A673 (cell line): ENCODE data around the gene ZMYND11. TPM values are rescaled to one million over a fixed set of nuclear protein-coding genes. Genes with fewer than 3 reads are reported as not detected.

Experiments
- BruUV-seq: library from RNA; stranded (reverse); fragments of 400-500 nt; replicated peaks from 2 replicates; lab custom pipeline; 2021; lab: Mats Ljungman, UMichigan
- CTCF ChIA-PET: fragments of 300-600 bp; sonication (Branson Sonifier 250); formaldehyde crosslinking; loops from one replicate; lab custom pipeline; 2022; ENCODE audit warnings: antibody characterized with exemption; lab: Charles Lee
- POLR2A ChIA-PET: fragments of 300-600 bp; sonication (Branson Sonifier 250); formaldehyde crosslinking; loops from one replicate; lab custom pipeline; 2022; ENCODE audit warnings: antibody characterized with exemption; ENCODE audit not compliant: low non-redundant PET; lab: Charles Lee
- DNase-seq: peaks from one replicate; pipeline ENCODE4 v3.0.0-alpha.2; 2015; ENCODE audit warnings: low spot score
- H3K27ac ChIP-seq: fragments of 200-600 bp; sonication (generic); 2 replicates; pipeline ENCODE4 v1.5.1; 2016; ENCODE audit warnings: mixed run types, low read depth, mild to moderate bottlenecking, mixed read lengths, antibody characterized with exemption, low read length; ENCODE audit not compliant: poor library complexity, severe bottlenecking
- H3K27me3 ChIP-seq: fragments of 200-600 bp; sonication (generic); replicated peaks from 2 replicates; pipeline ENCODE4 v1.6.1; 2017; ENCODE audit warnings: mixed run types, low read depth, mild to moderate bottlenecking, mixed read lengths, antibody characterized with exemption, low read length; ENCODE audit not compliant: insufficient read depth, poor library complexity
- H3K36me3 ChIP-seq: fragments of 200-600 bp; sonication (generic); 2 replicates; pipeline ENCODE4 v1.6.1; 2016; ENCODE audit warnings: mixed run types, mild to moderate bottlenecking, mixed read lengths, antibody characterized with exemption, low read length; ENCODE audit not compliant: insufficient read depth, poor library complexity, severe bottlenecking
- H3K4me1 ChIP-seq: fragments of 200-600 bp; sonication (generic); 2 replicates; pipeline ENCODE4 v1.6.1; 2017; ENCODE audit warnings: mixed run types, mild to moderate bottlenecking, mixed read lengths, antibody characterized with exemption, low read length; ENCODE audit not compliant: insufficient read depth, poor library complexity, severe bottlenecking
- H3K4me3 ChIP-seq: fragments of 200-600 bp; sonication (generic); 2 replicates; pipeline ENCODE4 v1.5.1; 2016; ENCODE audit warnings: low read depth, mixed run types, mild to moderate bottlenecking, mixed read lengths, low read length; ENCODE audit not compliant: poor library complexity, severe bottlenecking
- H3K9me3 ChIP-seq: fragments of 200-600 bp; sonication (generic); 2 replicates; pipeline ENCODE4 v1.6.1; 2016; ENCODE audit warnings: mixed run types, low read depth, mild to moderate bottlenecking, mixed read lengths, antibody characterized with exemption, low read length; ENCODE audit not compliant: poor library complexity, severe bottlenecking
- CTCF ChIP-seq: fragments of 300-800, 200-600 bp; sonication (generic); conservative IDR thresholded peaks from 2 replicates; pipeline ENCODE4 v1.5.1; 2017; ENCODE audit warnings: low read depth, mild to moderate bottlenecking, antibody characterized with exemption, low read length, moderate library complexity, mixed read lengths
- EZH2 ChIP-seq: fragments of 200-600 bp; sonication (generic); IDR thresholded peaks from 2 replicates; pipeline ENCODE4 v1.6.1; 2017; ENCODE audit warnings: borderline replicate concordance, low read depth, mild to moderate bottlenecking, mixed read lengths, antibody characterized with exemption, low read length; ENCODE audit not compliant: poor library complexity, severe bottlenecking
- intact Hi-C: fragments of 100-400 bp; cut with micrococcal nuclease; formaldehyde crosslinking; loops from one replicate; pipeline ENCODE4 v1.10.0; 2022; ENCODE audit not compliant: unreplicated experiment
- total RNA-seq: library from RNA; stranded (reverse); gene quantifications from 2 replicates; pipeline ENCODE4 v1.2.3, GENCODE V29; 2021

The ZMYND11 gene
- total RNA-seq, 1 experiment from 2014 or later, result 82.8 TPM

GRCh38 chr10:271201-271600 lies 135.9 kb downstream of the ZMYND11 start:
- no peak for DNase-seq
- Histone ChIP-seq H3K27ac (no peak overlapping the region), H3K4me1 (peaks cover 5% of the 10 kb centered on the region), H3K9me3 (no peaks in the 10 kb centered on the region), H3K27me3 (no peaks in the 10 kb centered on the region), H3K4me3 (no peak overlapping the region), H3K36me3 (no peaks in the 10 kb centered on the region)
- TF ChIP-seq EZH2 (no peak), CTCF (no peak)
- intact Hi-C loops, result no loop called here
- ChIA-PET POLR2A (no interaction called here), CTCF (no interaction called here)
- BruUV-seq, result no TSS peak

- Histone ChIP-seq H3K9me3 (no peaks in the 10 kb centered on the region), H3K27me3 (no peaks in the 10 kb centered on the region), H3K27ac (no peak overlapping the region), H3K36me3 (no peaks in the 10 kb centered on the region), H3K4me3 (no peak overlapping the region), H3K4me1 (peaks cover 4% of the 10 kb centered on the region)
- no peak for DNase-seq
- intact Hi-C loops, result no loop called here
- TF ChIP-seq EZH2 (no peak), CTCF (no peak)
- ChIA-PET CTCF (no interaction called here), POLR2A (no interaction called here)
- no TSS peak for BruUV-seq
These were observed 136.5 kb downstream of the ZMYND11 start for GRCh38 chr10:271722-272121.

DNA sequence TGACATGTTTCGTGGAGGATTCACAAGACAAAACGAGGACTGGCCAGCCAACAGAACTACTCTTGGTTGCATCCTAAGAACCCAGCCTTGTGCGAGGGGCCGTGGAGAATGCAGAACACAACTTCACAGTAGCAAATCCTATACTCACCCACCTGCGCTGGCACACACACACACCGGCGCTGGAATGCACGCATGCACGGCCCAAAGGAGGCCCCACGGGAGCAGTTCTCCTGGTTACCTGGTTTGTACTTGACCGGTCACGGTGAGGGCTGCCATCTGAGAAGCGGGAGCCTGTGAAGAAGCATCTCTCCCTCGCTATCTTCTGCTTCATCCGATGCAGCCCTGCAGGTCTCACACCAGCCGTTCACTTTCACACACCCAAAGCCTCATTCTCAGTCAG lies 137.8 kb downstream of the ZMYND11 start:
- ChIA-PET POLR2A (no interaction called here), CTCF (no interaction called here)
- TF ChIP-seq CTCF (no peak), EZH2 (no peak)
- no peak overlapping the region for H3K27ac ChIP-seq
- no peaks in the 10 kb centered on the region for H3K27me3 ChIP-seq
- H3K36me3 ChIP-seq, result no peaks in the 10 kb centered on the region
- intact Hi-C loops, result no loop called here
- no TSS peak for BruUV-seq
- no peak for DNase-seq
- no peaks in the 10 kb centered on the region for H3K4me1 ChIP-seq
- H3K9me3 ChIP-seq, result no peaks in the 10 kb centered on the region
- no peak overlapping the region for H3K4me3 ChIP-seq
